HG02938 (cell line): ENCODE measurements around the gene P2RX5.
"Not testable (repeated sequence)": the region's sequence is repeated elsewhere in the genome, so short reads cannot be mapped to it uniquely, and the experiment has no call there.

ENCODE experiments used
- ATAC-seq: cut with Tn5 transposase; IDR thresholded peaks from one replicate; pipeline ENCODE4 v1.9.1; 2021; ENCODE audit warnings: mild to moderate bottlenecking, moderate library complexity; ENCODE audit not compliant: unreplicated experiment

Gene P2RX5, protein sequence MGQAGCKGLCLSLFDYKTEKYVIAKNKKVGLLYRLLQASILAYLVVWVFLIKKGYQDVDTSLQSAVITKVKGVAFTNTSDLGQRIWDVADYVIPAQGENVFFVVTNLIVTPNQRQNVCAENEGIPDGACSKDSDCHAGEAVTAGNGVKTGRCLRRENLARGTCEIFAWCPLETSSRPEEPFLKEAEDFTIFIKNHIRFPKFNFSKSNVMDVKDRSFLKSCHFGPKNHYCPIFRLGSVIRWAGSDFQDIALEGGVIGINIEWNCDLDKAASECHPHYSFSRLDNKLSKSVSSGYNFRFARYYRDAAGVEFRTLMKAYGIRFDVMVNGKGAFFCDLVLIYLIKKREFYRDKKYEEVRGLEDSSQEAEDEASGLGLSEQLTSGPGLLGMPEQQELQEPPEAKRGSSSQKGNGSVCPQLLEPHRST

DNA sequence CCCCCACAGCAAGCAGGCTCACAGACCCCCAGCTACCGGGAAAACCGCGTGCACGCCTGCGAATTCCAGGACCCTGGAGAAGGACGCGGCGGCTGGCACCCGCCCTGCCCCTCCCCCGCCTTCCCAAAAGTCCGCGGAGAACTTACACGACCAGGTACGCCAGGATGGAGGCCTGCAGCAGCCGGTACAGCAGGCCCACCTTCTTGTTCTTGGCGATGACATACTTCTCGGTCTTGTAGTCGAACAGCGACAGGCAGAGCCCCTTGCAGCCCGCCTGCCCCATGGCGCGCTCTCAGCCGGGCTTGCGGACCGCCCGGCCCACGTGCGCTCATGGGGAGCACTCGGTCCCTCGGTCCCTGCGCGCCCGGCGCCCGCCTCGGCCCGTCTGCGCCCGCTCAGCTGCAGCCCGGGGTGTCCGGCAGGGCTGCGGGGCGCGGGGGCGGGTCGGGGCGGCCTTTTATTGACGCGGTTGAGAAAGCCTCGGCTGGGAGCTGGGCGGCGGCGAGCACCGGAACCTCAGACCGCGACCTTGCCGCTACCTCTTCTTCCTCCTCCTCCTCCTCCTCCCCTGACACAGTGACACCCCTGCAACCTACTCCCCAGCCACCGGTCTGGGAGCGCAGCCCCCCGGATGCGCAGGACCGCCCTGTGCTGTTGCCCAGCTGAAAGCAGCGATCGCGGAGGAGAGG lies at the start of gene P2RX5:
Gene P2RX5, minus strand, starts transcription at position 433 of the 689 bp plus-strand sequence. Its CDS starts 150 bp downstream, at position 283.
- no peak for ATAC-seq

DNA sequence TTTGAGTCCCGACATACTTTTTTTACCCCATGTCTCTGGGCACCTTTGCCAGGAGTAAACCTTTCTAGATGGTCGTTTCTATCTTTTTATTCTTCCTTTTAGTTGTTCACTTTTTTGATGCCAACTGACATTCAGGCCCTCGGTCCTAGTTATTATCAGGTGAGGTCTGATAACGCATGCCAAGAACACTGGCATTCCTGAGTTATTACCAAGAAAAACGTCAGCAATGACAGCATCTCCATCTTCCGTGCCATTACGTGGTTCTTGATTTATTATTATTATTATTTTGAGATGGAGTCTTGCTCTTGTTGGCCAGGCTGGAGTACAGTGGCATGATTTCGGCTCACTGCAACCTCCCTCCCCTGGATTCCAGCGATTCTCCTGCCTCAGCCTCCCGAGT lies 49.1 kb upstream of the P2RX5 start:
- ATAC-seq: no peak

DNA sequence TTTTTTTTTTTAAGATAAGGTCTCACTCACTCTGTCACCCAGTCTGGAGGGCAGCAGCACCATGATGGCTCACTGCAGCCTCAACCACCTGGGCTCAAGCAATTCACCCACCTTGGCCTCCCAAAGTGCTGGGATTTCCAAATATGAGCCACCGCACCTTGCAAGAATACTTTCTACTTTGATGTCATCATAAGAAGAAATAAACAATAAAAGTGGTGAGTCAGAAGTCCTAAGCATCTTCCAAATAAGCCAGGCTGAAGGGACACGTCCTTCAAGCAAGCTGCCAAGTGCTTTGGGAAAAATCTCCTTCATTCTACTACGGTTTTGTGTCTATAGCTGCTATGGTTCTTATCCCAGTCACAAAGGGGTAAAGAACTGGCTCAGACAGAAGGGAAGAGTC lies 48.1 kb upstream of the P2RX5 start:
- no peak for ATAC-seq

DNA sequence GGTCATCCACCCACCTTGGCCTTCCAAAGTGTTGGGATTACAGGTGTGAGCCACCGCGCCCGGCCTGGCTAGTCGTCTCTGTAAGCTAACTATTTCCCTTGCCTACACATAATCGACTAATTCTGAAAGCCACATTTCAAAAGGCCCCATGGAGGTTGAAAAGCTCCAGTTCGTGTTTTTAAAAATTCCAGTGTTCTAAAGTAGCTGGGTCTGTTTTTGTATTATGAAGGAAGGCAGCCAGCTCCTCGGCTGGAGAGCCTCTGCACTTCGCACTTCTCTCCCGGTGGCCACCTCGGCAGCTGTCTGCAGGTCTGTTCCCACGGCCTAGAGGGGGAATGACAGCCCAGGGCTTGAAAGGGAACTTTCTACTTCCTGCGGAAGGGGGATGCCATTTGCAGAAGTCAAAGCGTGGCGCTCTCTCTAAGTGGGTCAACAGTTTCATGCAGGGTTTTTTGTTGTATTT lies 44.7 kb upstream of the P2RX5 start:
- ATAC-seq: no peak

DNA sequence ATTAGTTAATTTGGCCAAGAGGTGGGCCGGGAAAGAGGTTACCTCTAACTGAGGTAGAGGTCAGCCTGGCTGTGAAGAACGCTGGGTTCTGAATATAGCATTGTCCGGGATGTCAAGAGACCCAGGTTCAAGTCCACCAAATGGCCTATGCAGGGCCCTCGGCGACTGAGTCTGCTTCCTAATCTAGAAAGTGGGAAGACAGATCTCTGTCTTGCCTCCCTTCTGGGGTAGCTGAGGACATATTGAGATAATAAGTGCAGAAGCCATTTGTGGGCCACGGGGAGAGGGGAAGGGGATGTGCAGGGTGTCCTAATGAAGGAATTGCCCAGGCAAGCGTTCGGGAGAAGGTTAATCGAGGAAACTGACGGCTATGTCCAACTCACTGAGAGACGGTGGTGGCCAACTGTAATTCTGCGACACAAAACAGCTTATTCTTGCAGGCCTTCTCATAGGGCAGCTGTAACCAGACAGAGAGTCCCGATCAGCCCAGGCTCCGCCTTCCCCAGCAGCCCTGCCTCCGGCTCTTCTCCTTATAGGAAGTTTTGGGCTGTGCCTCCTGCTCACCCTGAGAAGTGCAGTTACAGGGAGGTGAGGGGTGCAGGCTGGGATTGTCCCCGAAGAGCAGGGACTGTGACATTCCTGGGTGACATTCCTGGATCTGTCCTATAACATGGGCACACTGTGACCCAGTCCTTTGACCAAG lies 43.6 kb upstream of the P2RX5 start:
- ATAC-seq: no peak

DNA sequence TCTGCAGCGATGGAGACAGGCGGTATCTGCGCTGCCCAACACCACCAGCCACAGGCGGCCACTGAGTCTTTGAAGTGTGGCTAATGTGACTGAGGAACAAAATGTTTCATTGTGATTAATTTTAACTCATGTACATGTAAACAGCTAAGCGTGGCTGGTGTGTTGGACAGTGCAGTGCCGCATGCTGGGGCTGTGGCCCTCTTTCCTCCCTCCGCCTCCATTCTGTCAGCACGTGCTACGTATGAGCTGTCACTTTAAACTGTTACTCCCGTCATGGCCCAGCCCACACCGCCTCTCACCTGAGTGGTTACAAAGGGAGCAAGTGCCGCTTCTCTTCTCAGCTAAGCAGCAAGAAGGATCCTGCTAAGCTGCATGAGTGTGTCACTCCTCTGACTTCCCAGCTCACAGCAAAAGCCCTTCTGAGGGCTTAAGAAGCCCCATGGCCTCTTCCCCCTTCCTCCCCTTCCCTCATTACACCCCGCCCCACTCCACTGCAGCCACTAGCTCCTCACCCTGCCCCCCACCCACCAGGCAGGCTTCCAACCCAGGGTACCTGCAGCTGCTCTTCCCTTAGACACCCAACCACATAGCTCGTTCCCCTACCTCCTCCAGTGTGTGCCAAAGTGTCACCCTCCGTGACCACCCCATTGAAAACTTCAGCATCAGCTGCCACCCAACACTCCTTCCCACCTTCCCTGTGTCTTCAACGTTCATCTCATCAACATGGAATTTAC lies 42.8 kb upstream of the P2RX5 start:
- no peak for ATAC-seq

DNA sequence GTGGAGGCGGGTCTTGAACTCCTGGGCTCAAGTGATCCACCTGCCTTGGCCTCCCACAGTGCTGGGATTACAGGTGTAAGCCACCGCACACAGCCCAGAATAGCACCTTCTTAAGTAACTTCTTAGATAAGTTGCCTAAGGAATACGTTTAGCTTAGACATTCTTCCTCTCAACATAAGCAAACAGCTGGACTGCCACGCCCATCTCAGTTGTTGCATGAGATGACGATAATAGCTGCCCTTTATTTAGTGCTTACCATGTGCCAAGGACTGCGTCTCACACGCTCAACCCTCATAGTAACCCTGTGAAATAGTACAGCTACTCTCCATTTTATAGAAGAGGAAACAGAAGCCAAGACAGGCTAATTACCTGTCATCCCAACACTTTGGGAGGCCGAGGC lies 39.6 kb upstream of the P2RX5 start:
- ATAC-seq: no peak

DNA sequence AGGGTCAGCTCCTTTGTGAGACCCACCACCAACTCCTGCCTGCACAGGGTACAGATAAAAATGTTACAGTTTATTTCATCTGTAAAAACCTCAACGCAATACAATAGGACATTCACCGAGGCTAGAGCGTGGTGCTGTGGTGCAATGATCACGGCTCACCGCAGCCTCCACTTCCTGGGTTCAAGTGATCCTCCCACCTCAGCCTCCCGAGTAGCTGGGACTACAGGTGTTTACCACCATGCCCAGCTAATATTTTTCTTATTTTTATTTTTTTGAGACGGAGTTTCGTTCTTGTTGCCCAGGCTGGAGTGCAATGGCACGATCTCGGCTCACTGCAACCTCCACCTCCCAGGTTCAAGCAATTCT lies 38.9 kb upstream of the P2RX5 start:
- ATAC-seq: not testable (repeated sequence)

DNA sequence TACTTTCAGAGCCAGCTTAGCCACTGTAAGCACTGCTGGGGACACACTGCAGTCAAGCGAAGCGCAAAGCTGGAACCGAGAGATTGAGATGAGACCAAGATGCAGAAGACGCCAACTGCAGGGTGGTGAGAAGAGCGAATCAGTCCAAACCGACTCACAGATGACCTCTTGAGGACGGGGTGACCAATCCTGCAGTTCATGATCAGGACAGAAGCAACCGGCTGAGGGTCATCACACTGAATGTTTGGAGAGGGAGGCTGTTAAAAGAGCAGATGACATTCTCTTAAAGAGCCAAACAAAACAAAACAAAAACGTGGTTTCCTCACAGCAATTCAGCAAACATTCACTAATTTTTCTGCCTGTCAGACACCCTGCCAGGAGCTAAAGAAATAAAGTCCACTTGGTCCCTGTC lies 36.3 kb upstream of the P2RX5 start:
- no peak for ATAC-seq

DNA sequence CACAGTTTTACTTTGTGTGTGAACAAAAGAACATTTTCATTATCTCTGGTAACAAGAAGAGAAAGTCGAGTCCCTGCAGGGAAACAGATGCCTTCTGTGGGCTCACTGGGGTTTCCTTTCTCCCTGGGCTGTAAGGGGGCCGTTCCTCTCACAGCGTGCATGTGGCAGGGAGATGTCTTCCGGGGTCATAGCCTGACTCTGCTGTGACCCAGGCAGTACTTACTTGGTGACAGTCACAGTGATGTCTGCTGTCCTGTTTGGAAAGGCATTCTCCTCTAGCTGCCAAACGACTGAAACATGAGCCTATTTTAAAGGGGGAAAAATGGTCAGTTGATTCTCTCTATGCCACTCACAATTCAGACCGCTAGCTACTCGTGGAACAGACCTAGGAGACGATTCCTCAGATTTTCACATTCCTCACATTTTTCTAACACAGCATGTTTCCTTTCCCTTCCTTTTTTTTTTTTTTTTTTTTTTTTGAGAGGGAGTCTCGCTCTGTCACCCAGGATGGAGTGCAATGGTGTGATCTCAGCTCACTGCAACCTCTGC lies 35.0 kb upstream of the P2RX5 start:
- no peak for ATAC-seq

DNA sequence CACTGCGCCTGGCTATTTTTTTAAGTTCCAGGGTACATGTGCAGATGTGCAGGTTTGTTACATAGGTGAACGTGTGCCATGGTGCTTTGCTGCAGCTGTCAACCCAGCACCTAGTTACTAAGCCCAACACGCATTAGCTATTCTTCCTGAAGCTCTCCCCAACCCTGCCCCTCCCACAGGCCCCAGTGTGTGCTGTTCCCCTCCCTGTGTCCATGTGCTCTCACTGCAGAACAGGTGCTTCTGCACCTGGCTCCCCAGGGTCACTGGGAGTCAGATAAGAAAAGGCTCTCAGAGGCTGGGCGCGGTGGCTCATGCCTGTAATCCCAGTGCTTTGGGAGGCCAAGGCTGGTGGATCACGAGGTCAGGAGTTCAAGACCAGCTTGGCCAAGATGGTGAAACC lies 33.9 kb upstream of the P2RX5 start:
- ATAC-seq: no peak

DNA sequence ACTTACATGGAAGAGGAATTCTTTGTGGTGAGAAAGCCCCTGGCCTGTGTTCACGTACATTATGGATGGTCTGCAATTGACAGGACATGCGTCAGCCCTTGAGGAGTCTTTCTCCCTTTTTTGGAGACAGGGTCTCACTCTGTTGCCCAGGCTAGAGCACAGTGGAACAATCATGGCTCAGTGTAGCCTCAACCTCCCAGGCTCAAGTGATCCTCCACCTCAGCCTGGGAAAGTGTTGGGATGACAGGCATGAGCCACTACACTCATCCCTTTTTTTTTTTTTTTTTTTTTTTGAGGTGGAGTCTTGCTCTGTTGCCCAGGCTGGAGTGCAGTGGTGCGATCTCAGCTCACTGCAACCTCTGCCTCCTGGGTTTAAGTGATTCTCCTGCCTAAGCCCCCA lies 32.1 kb upstream of the P2RX5 start:
- not testable (repeated sequence) for ATAC-seq

DNA sequence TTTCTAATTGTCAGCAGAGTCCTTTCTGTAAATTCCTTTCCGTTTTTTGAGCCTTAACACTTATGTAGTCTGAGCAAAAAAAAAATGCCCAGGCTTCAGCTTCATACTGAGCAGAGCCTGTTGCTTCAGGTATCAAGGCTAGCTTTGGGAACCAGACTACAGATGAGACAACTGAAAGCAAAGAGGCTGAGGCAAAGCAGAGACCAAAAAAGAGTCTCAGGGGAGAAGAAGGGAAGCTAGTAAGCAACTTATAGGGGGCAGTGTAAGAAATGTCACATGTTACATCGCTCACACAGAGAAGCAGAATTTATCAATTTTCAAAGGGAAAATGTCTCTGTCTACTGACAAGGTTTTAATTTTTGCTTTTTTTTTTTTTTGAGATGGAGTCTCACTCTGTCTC lies 31.1 kb upstream of the P2RX5 start:
- ATAC-seq: no peak

DNA sequence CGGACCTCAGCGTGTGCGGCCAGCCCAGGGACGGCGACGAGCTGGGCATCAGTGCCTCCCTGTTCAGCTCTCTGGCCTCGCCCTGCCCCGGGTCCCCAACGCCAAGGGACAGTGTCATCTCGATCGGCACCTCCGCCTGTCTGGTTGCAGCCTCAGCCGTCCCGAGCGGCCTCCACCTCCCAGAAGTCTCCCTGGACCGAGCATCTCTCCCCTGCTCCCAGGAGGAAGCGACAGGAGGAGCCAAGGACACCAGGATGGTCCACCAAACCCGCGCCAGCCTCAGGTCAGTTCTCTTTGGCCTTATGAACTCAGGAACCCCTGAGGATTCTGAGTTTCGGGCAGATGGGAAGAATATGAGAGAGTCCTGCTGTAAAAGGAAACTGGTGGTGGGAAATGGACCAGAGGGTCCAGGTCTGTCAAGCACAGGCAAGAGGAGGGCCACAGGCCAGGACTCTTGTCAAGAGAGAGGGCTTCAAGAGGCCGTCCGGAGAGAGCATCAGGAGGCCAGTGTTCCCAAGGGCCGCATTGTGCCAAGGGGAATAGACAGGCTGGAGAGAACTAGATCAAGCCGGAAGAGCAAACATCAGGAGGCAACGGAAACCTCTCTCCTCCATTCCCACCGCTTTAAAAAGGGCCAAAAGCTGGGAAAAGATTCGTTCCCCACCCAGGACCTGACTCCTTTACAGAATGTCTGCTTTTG lies 28.6 kb upstream of the P2RX5 start:
- ATAC-seq: no peak

DNA sequence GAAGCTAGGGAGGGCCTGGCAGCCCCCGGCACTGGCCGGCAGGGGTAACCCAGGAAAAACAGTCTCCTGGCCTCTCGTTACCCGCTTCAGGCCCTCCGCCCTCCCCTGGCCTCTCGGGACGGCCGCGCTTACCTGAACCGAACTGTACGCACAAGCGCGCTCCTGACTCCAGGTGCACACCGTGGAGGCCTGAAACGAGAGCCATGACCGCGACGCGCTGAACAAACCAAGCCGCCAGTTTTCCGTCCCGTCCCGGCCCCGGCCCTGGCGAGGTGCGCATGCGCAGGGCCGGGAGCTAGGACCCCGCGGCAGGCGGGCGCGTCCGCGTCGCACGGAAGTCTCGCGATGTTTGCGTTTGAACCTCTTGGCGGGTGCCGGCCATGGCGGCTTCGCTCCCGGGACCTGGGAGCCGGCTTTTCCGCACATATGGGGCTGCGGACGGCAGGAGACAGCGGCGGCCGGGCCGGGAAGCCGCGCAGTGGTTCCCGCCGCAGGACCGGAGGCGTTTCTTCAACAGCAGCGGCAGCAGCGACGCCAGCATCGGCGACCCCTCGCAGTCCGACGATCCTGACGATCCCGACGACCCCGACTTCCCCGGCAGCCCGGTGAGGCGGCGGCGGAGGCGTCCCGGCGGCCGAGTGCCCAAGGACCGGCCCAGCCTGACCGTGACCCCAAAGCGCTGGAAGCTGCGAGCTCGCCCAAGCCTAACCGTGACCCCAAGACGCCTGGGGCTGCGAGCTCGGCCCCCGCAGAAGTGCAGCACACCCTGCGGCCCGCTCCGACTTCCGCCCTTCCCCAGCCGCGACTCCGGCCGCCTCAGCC lies 27.8 kb upstream of the P2RX5 start, which contains the start of gene HASPIN:
Gene HASPIN, plus strand, starts transcription at position 348 of the 822 bp plus-strand sequence. Its CDS starts 33 bp downstream, at position 381.
- ATAC-seq: peak; percentile 84

DNA sequence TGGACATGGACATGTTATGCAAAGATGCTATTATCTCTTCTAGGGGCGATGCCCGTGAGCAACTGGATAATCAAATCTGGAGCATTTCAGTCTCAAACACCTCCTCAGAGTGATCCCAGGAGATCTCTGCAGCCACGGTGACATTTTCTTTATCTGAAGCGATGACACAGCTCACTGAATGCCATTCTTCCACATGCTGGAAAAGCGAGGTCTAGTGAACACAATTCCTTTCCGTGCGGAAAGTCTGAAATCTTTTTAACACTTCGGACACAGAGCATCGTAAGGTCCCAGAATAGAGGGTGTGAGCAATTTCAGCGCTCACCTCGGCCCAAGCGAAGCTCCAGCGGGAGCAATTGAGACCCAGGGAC lies 27.2 kb upstream of the P2RX5 start:
- ATAC-seq: no peak

DNA sequence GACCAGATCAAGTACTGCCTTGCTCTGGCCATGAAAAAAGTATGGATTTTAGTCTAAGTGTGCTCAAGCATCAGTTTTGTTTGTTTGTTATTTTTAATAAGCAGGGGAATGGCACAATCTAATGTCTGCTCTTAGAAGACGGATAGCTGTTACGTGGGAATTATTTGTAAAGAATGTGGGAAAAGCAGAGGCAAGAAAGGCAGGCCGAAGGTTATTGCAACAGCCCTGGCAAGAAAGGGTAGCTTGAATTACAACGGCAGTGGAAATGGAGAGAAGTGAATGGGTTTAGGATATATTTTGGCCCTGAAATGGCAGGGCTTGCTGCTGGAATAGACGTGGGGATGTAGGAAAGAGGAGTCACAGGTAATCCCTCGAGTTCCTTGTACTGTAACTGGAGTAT lies 26.8 kb upstream of the P2RX5 start:
- ATAC-seq: no peak

DNA sequence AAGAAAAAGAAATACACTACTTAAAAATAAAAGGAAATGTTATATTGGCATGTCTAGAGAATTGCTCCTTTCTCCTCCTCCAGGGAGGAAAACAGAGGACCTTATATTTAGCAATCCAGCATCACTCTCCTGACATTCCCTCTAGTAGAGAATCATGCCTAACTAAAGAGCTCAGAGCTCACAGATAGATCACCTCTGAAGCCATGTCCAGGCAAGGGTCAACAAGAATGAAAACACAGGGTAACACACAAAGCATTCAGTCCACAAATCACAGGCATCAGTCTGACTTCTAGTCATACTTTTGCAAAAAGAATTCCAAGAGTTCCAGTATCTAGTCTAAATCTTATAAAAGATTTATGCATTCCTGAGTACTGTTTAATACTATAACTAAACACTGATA lies 23.3 kb upstream of the P2RX5 start:
- no peak for ATAC-seq

DNA sequence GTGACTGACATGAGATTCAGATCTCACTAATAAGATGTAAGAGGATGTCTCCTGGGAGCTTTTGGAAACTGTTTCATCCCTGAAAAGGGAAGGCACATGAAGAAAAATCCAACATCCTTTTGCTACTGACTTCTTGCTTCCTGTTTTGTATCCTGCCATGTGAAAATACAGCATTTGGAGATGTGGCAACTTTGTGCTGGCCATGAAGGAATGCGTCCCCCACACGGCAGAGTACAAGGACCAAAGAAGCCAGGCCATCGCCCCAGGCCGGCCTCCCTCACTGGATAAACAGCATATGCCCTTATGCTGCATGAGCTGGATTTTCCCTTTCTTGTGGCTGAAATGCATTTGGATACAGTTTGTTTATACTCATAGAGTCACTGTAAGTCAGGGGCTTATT lies 22.2 kb upstream of the P2RX5 start:
- ATAC-seq: no peak
